CD4-positive, alpha-beta T cell treated with Interleukin-12 subunit alpha and Interleukin-12 subunit beta, for 1 hour (primary cell): ENCODE measurements around the gene SYT15B.
"Not testable (repeated sequence)": the region's sequence is repeated elsewhere in the genome, so short reads cannot be mapped to it uniquely, and the experiment has no call there.

ENCODE experiments used
- DNase-seq: peaks from one replicate; pipeline ENCODE4 v3.0.0-alpha.2; 2020

Gene SYT15B

DNA sequence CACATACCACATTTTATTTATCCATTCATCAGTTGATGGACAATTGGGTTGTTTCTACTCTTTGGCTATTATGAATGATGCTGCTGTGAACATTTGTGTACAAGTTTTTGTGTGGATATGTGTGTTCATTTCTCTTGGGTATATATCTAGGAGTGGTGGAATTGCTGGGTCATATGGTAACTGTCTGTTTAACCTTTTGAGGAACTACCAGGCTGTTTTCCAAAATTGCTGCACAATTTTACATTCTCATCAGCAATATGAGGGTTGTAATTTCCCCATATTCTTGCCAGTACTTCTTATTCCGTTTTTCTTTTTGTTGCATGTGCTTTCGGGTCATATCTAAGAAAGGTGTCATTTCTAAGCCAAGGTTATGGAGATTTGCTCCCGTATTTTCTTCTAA is 38.3 kb downstream of the SYT15B start:
- DNase-seq = not testable (repeated sequence)

GRCh38 chr10:47724119-47724518 is 39.3 kb downstream of the SYT15B start:
- DNase-seq = not testable (repeated sequence)

- not testable (repeated sequence) for DNase-seq
These were observed 40.0 kb downstream of the SYT15B start for GRCh38 chr10:47723362-47723761.

GRCh38 chr10:47717011-47717769 is 46.2 kb downstream of the SYT15B start:
- DNase-seq = not testable (repeated sequence)
